GM18858 (cell line): Measurements from ENCODE around the gene SNX27.
"Not testable (repeated sequence)": the region's sequence is repeated elsewhere in the genome, so short reads cannot be mapped to it uniquely, and the experiment has no call there.

Experiments
- ATAC-seq: cut with Tn5 transposase; IDR thresholded peaks from one replicate; pipeline ENCODE4 v1.9.1; 2021; ENCODE audit not compliant: unreplicated experiment

SNX27 gene

GRCh38 chr1:151720125-151720524 lies 108.3 kb downstream of the SNX27 start:
- no peak for ATAC-seq

- ATAC-seq: no peak
Observed at GRCh38 chr1:151720554-151720953, 108.7 kb downstream of the SNX27 start.

GRCh38 chr1:151720974-151721787 lies 109.3 kb downstream of the SNX27 start, which contains the start of gene RIIAD1:
TSS of gene RIIAD1 (plus strand) at chr1:151721522. CDS start at chr1:151721537, 15 bp downstream.
- no peak for ATAC-seq

GRCh38 chr1:151721788-151722510 lies 110.1 kb downstream of the SNX27 start:
- no peak for ATAC-seq

- no peak for ATAC-seq
Observed at GRCh38 chr1:151723726-151724370, 112.0 kb downstream of the SNX27 start.

- ATAC-seq: no peak
Observed at GRCh38 chr1:151728151-151729054, 116.6 kb downstream of the SNX27 start.

- no peak for ATAC-seq
Observed at GRCh38 chr1:151729157-151729965, 117.5 kb downstream of the SNX27 start.

- ATAC-seq: no peak
Observed at GRCh38 chr1:151729966-151730291, 118.1 kb downstream of the SNX27 start.

- ATAC-seq: no peak
Observed at GRCh38 chr1:151733126-151733525, 121.3 kb downstream of the SNX27 start.

GRCh38 chr1:151733995-151734394 lies 122.1 kb downstream of the SNX27 start:
- not testable (repeated sequence) for ATAC-seq

- ATAC-seq: no peak
Observed at GRCh38 chr1:151737026-151737425, 125.2 kb downstream of the SNX27 start.

- no peak for ATAC-seq
Observed at GRCh38 chr1:151737479-151737878, 125.6 kb downstream of the SNX27 start.

GRCh38 chr1:151739590-151740355 lies 127.9 kb downstream of the SNX27 start:
- ATAC-seq: no peak

- ATAC-seq: no peak
Observed at GRCh38 chr1:151741516-151741915, 129.7 kb downstream of the SNX27 start.
